Keratinocyte (primary cell): ENCODE measurements around the gene MAB21L1. TPM values are rescaled to one million over a fixed set of nuclear protein-coding genes. Genes with fewer than 3 reads are reported as not detected.

Experiments used
- DNase-seq: peaks from one replicate; pipeline ENCODE4 v3.0.0-alpha.2; 2011; ENCODE audit warnings: low read depth, missing footprints, low spot score
- FAIRE-seq: peaks from 2 replicates; lab custom pipeline; 2011; peaks lifted over from hg19 to GRCh38; lab: Jason Lieb, UNC
- H2AFZ ChIP-seq: 2 replicates; pipeline ENCODE4 v1.6.0; 2012; ENCODE audit warnings: low read length, control low read depth, inconsistent platforms; ENCODE audit not compliant: control insufficient read depth
- H3K27ac ChIP-seq: 2 replicates; pipeline ENCODE4 v1.5.1; 2011; ENCODE audit warnings: low read length; ENCODE audit not compliant: control insufficient read depth, insufficient read depth
- H3K27me3 ChIP-seq: 3 replicates; pipeline ENCODE4 v1.6.0; 2011; ENCODE audit warnings: low read length; ENCODE audit not compliant: control insufficient read depth, insufficient read depth; ENCODE audit errors: extremely low read depth
- H3K36me3 ChIP-seq, 2 experiments: 2 replicates in 1 of 2; 3 replicates in 1 of 2; pipeline ENCODE4 v1.5.1; 2011; ENCODE audit warnings: low read length in 2 of 2, mild to moderate bottlenecking in 1 of 2; ENCODE audit not compliant: control insufficient read depth in 2 of 2, insufficient read depth in 2 of 2; ENCODE audit errors: extremely low read depth in 1 of 2
- H3K4me1 ChIP-seq: 3 replicates; pipeline ENCODE4 v1.5.1; 2011; ENCODE audit warnings: low read length; ENCODE audit not compliant: control insufficient read depth, insufficient read depth; ENCODE audit errors: extremely low read depth
- H3K4me2 ChIP-seq: 3 replicates; pipeline ENCODE4 v1.6.0; 2011; ENCODE audit warnings: low read depth, low read length; ENCODE audit not compliant: control insufficient read depth, insufficient read depth; ENCODE audit errors: extremely low read depth
- H3K4me3 ChIP-seq, 3 experiments: fragments of 200-600 bp in 1 of 3; sonication (generic) in 1 of 3; 2 replicates in 2 of 3; 3 replicates in 1 of 3; pipeline ENCODE4 v1.5.1; 2011 to 2016; ENCODE audit warnings: low read length in 3 of 3, mild to moderate bottlenecking in 3 of 3, control low read depth in 2 of 3, inconsistent platforms in 1 of 3, low read depth in 1 of 3, mixed read lengths in 1 of 3, mixed run types in 1 of 3, moderate library complexity in 1 of 3; ENCODE audit not compliant: control insufficient read depth in 2 of 3, insufficient read depth in 2 of 3; ENCODE audit errors: extremely low read depth in 1 of 3
- H3K79me2 ChIP-seq: 2 replicates; pipeline ENCODE4 v1.6.0; 2012; ENCODE audit warnings: low read length; ENCODE audit not compliant: control insufficient read depth, insufficient read depth
- H3K9ac ChIP-seq: 3 replicates; pipeline ENCODE4 v1.6.0; 2011; ENCODE audit warnings: low read length; ENCODE audit not compliant: control insufficient read depth, insufficient read depth; ENCODE audit errors: extremely low read depth
- H3K9me1 ChIP-seq: 3 replicates; pipeline ENCODE4 v1.6.0; 2011; ENCODE audit warnings: low read length; ENCODE audit not compliant: control insufficient read depth, insufficient read depth; ENCODE audit errors: extremely low read depth
- H3K9me3 ChIP-seq: 2 replicates; pipeline ENCODE4 v1.5.1; 2012; ENCODE audit warnings: low read depth, low read length; ENCODE audit not compliant: control insufficient read depth
- H4K20me1 ChIP-seq: 3 replicates; pipeline ENCODE4 v1.6.0; 2011; ENCODE audit warnings: low read length; ENCODE audit not compliant: control insufficient read depth, insufficient read depth; ENCODE audit errors: extremely low read depth
- CTCF ChIP-seq, 3 experiments: IDR thresholded peaks in 1 of 3; conservative IDR thresholded peaks in 1 of 3; optimal IDR thresholded peaks in 1 of 3; 2 replicates in 2 of 3; 3 replicates in 1 of 3; pipeline versions ENCODE3 to v1.5.1; 2011; ENCODE audit warnings: low read length in 3 of 3, mild to moderate bottlenecking in 3 of 3, moderate library complexity in 2 of 3, control low read depth in 1 of 3, inconsistent platforms in 1 of 3; ENCODE audit not compliant: insufficient read depth in 2 of 3; ENCODE audit errors: extremely low read depth in 1 of 3
- EZH2 ChIP-seq: IDR thresholded peaks from one replicate; pipeline ENCODE4 v1.6.1; 2012; ENCODE audit warnings: inconsistent platforms, mild to moderate bottlenecking, low read length, moderate library complexity
- dilution Hi-C: fragments of 300-500 bp; cut with MboI; formaldehyde crosslinking; loops from one replicate; pipeline ENCODE4 v1.7.0; 2020; ENCODE audit warnings: low sequenced_read_pairs; ENCODE audit not compliant: extremely low pct_ligation_motif_present
- polyA plus RNA-seq, 5 experiments: library from polyadenylated mRNA; depleted of rRNA in 3 of 5; stranded (reverse) in 3 of 5; stranded (forward) in 1 of 5; unstranded in 1 of 5; fragments of >200 nt; gene quantifications; 1 replicate in 1 of 5; 2 replicates in 3 of 5; 3 replicates in 1 of 5; pipeline versions ENCODE4 v1.2.1 to v1.2.3, GENCODE V29; 2011 to 2012; ENCODE audit warnings: missing spikeins in 2 of 5, low read depth in 1 of 5, low replicate concordance in 1 of 5

Gene MAB21L1
- polyA plus RNA-seq, 1 donor (not counting 4 experiments of a cell fraction or from before 2014, with no cell fraction given), result not detected

GRCh38 chr13:35449821-35450220 is 26.7 kb downstream of the MAB21L1 start:
- DNase-seq (no peak), FAIRE-seq (no peak)
- Histone ChIP-seq H3K4me1 (no peaks in the 10 kb centered on the region), H3K79me2 (no peaks in the 10 kb centered on the region), H3K27ac (no peak overlapping the region), H4K20me1 (no peaks in the 10 kb centered on the region), H3K4me3 (no peak overlapping the region), H3K4me2 (no peak overlapping the region), H3K9me3 (no peaks in the 10 kb centered on the region), H3K36me3 (no peaks in the 10 kb centered on the region), H3K9me1 (no peaks in the 10 kb centered on the region), H2AFZ (no peak overlapping the region), H3K9ac (no peak overlapping the region), H3K27me3 (no peaks in the 10 kb centered on the region)
- no peak for TF ChIP-seq CTCF (optimal IDR thresholded peaks at IDR 0.05 in 1 of 3, IDR thresholded peaks at IDR 0.05 in 1 of 3, conservative IDR thresholded peaks at IDR 0.05 in 1 of 3; ENCODE audit: extremely low read depth in 1 of 3, insufficient read depth in 2 of 3, low read length in 3 of 3)
- dilution Hi-C loops, result no loop called here

- Histone ChIP-seq H4K20me1 (no peaks in the 10 kb centered on the region), H3K27me3 (no peaks in the 10 kb centered on the region), H3K9ac (no peak overlapping the region), H3K36me3 (no peaks in the 10 kb centered on the region), H2AFZ (no peak overlapping the region), H3K27ac (no peak overlapping the region), H3K9me3 (no peaks in the 10 kb centered on the region), H3K4me2 (no peak overlapping the region), H3K9me1 (no peaks in the 10 kb centered on the region), H3K4me1 (no peaks in the 10 kb centered on the region), H3K4me3 (no peak overlapping the region), H3K79me2 (no peaks in the 10 kb centered on the region)
- FAIRE-seq (no peak), DNase-seq (no peak)
- dilution Hi-C loops, result no loop called here
- TF ChIP-seq CTCF (optimal IDR thresholded peaks at IDR 0.05 in 1 of 3, IDR thresholded peaks at IDR 0.05 in 1 of 3, conservative IDR thresholded peaks at IDR 0.05 in 1 of 3; ENCODE audit: extremely low read depth in 1 of 3, insufficient read depth in 2 of 3, low read length in 3 of 3) (no peak), EZH2 (no peak)
These were observed 28.0 kb downstream of the MAB21L1 start for GRCh38 chr13:35448465-35448864.
